ENCODE measurements around the gene MAPK10.
"Not testable (repeated sequence)": the region's sequence is repeated elsewhere in the genome, so short reads cannot be mapped to it uniquely, and the experiment has no call there.

Gene MAPK10

GRCh38 chr4:86338521-86338920, 21.3 kb downstream of the MAPK10 start:
- DNase-seq (ENCODE audit: low read depth) = no peak

GRCh38 chr4:86334020-86334750, 25.7 kb downstream of the MAPK10 start:
- no peak for DNase-seq (ENCODE audit: low read depth)

GRCh38 chr4:86333236-86333635, 26.6 kb downstream of the MAPK10 start:
- DNase-seq (ENCODE audit: low read depth) = no peak

- no peak for DNase-seq (ENCODE audit: low read depth)
These were observed 28.7 kb downstream of the MAPK10 start for GRCh38 chr4:86330961-86331742.

GRCh38 chr4:86330411-86330810, 29.4 kb downstream of the MAPK10 start:
- DNase-seq (ENCODE audit: low read depth) = not testable (repeated sequence)

- DNase-seq (ENCODE audit: low read depth) = no peak
These were observed 30.4 kb downstream of the MAPK10 start for GRCh38 chr4:86329431-86329830.

- no peak for DNase-seq (ENCODE audit: low read depth)
These were observed 33.5 kb downstream of the MAPK10 start for GRCh38 chr4:86326400-86326799.

- no peak for DNase-seq (ENCODE audit: low read depth)
These were observed 40.5 kb downstream of the MAPK10 start for GRCh38 chr4:86319390-86319789.

- no peak for DNase-seq (ENCODE audit: low read depth)
These were observed 44.3 kb downstream of the MAPK10 start for GRCh38 chr4:86315579-86315978.

GRCh38 chr4:86313656-86314055, 46.2 kb downstream of the MAPK10 start:
- DNase-seq (ENCODE audit: low read depth) = no peak

GRCh38 chr4:86307432-86307831, 52.4 kb downstream of the MAPK10 start:
- DNase-seq (ENCODE audit: low read depth) = no peak

GRCh38 chr4:86306816-86307215, 53.0 kb downstream of the MAPK10 start:
- no peak for DNase-seq (ENCODE audit: low read depth)

GRCh38 chr4:86302830-86303229, 57.0 kb downstream of the MAPK10 start:
- no peak for DNase-seq (ENCODE audit: low read depth)

GRCh38 chr4:86302251-86302650, 57.6 kb downstream of the MAPK10 start:
- no peak for DNase-seq (ENCODE audit: low read depth)

- no peak for DNase-seq (ENCODE audit: low read depth)
These were observed 59.3 kb downstream of the MAPK10 start for GRCh38 chr4:86300516-86300915.

- DNase-seq (ENCODE audit: low read depth) = no peak
These were observed 63.0 kb downstream of the MAPK10 start for GRCh38 chr4:86296865-86297264.

GRCh38 chr4:86294883-86295282, 65.0 kb downstream of the MAPK10 start:
- no peak for DNase-seq (ENCODE audit: low read depth)

- DNase-seq (ENCODE audit: low read depth) = no peak
These were observed 68.7 kb downstream of the MAPK10 start for GRCh38 chr4:86291180-86291579.

GRCh38 chr4:86286726-86287125, 73.1 kb downstream of the MAPK10 start:
- DNase-seq (ENCODE audit: low read depth) = no peak

- DNase-seq (ENCODE audit: low read depth) = no peak
These were observed 76.5 kb downstream of the MAPK10 start for GRCh38 chr4:86283371-86283770.

GRCh38 chr4:86280246-86280645, 79.6 kb downstream of the MAPK10 start:
- DNase-seq (ENCODE audit: low read depth) = no peak

- no peak for DNase-seq (ENCODE audit: low read depth)
These were observed 80.4 kb downstream of the MAPK10 start for GRCh38 chr4:86279293-86279960.

- no peak for DNase-seq (ENCODE audit: low read depth)
These were observed 81.7 kb downstream of the MAPK10 start for GRCh38 chr4:86278126-86278525.

Data from activated T-cell treated with anti-CD3 and anti-CD28 coated beads for 1 hour (primary cell).